ENCODE measurements around the gene JPT2. TPM values are rescaled to one million over a fixed set of nuclear protein-coding genes. Genes with fewer than 3 reads are reported as not detected.

The JPT2 gene
- total RNA-seq, 1 experiment from 2014 or later = 150 TPM

GRCh38 chr16:1744338-1744840, 66.3 kb downstream of the JPT2 start:
- Mint-ChIP-seq H3K4me1 (no peaks in the 10 kb centered on the region), H3K36me3 (peaks cover 4% of the 10 kb centered on the region), H3K9me3 (no peaks in the 10 kb centered on the region), H3K27me3 (ENCODE audit: low read depth) (no peaks in the 10 kb centered on the region), H3K4me3 (no peak overlapping the region), H3K27ac (no peak overlapping the region)
- ATAC-seq (no peak), DNase-seq (ENCODE audit: low spot score) (no peak)
- ChIA-PET CTCF (no interaction called here), POLR2A (no interaction called here)
- no peak for TF ChIP-seq PREB (CRISPR knock-in tag; IDR thresholded peaks at IDR 0.05; ENCODE audit: borderline replicate concordance)
- no peak for TF ChIP-seq CREM (CRISPR knock-in tag; IDR thresholded peaks at IDR 0.05)
- TF ChIP-seq PRDM15 (CRISPR knock-in tag; IDR thresholded peaks at IDR 0.05) = no peak
- no peak for TF ChIP-seq CTCF (IDR thresholded peaks at IDR 0.05)
- no peak for TF ChIP-seq ZNF317 (CRISPR knock-in tag; IDR thresholded peaks at IDR 0.05; ENCODE audit: borderline replicate concordance, low read depth)
- TF ChIP-seq GRHL2 (CRISPR knock-in tag; IDR thresholded peaks at IDR 0.05; ENCODE audit: insufficient replicate concordance, severe bottlenecking) = no peak
- TF ChIP-seq CBFB (CRISPR knock-in tag; IDR thresholded peaks at IDR 0.05; ENCODE audit: low read depth) = no peak
- TF ChIP-seq ARID4B (CRISPR knock-in tag; IDR thresholded peaks at IDR 0.05; ENCODE audit: borderline replicate concordance) = no peak
- no peak for TF ChIP-seq TEAD4 (CRISPR knock-in tag; IDR thresholded peaks at IDR 0.05)

- ATAC-seq = no peak
- Mint-ChIP-seq H3K27ac (no peak overlapping the region), H3K4me1 (no peaks in the 10 kb centered on the region), H3K4me3 (no peak overlapping the region), H3K36me3 (peaks cover 4% of the 10 kb centered on the region), H3K27me3 (ENCODE audit: low read depth) (no peaks in the 10 kb centered on the region), H3K9me3 (no peaks in the 10 kb centered on the region)
- ChIA-PET POLR2A (no interaction called here), CTCF (interaction anchor here (0.5 to 1.1 kb wide), 2 partner anchors 39 to 201 kb away, joined by 3 to 4 read pairs; partner anchors contain the start of gene MAPK8IP3)
- DNase-seq (ENCODE audit: low spot score) = no peak
- TF ChIP-seq FOXP1 (CRISPR knock-in tag; IDR thresholded peaks at IDR 0.05; ENCODE audit: borderline replicate concordance) = no peak
- no peak for TF ChIP-seq RORB (CRISPR knock-in tag; IDR thresholded peaks at IDR 0.05)
- TF ChIP-seq ELF4 (CRISPR knock-in tag; IDR thresholded peaks at IDR 0.05; ENCODE audit: low read depth) = no peak
- TF ChIP-seq SMAD3 (CRISPR knock-in tag; IDR thresholded peaks at IDR 0.05; ENCODE audit: borderline replicate concordance) = no peak
- TF ChIP-seq ZNF416 (CRISPR knock-in tag; IDR thresholded peaks at IDR 0.05) = no peak
- no peak for TF ChIP-seq CTCF (IDR thresholded peaks at IDR 0.05)
- no peak for TF ChIP-seq IRF2 (CRISPR knock-in tag; IDR thresholded peaks at IDR 0.05; ENCODE audit: borderline replicate concordance, low read depth)
- no peak for TF ChIP-seq NFATC4 (CRISPR knock-in tag; IDR thresholded peaks at IDR 0.05)
- TF ChIP-seq ATF2 (CRISPR knock-in tag; IDR thresholded peaks at IDR 0.05; ENCODE audit: borderline replicate concordance, low read depth) = no peak
- no peak for TF ChIP-seq NR3C1 (CRISPR knock-in tag; conservative IDR thresholded peaks at IDR 0.05; ENCODE audit: low read depth)
Measured at GRCh38 chr16:1745181-1745899, 67.3 kb downstream of the JPT2 start.

Measured in WTC11 (cell line).